ENCODE results near the gene ADAM10.

DNA sequence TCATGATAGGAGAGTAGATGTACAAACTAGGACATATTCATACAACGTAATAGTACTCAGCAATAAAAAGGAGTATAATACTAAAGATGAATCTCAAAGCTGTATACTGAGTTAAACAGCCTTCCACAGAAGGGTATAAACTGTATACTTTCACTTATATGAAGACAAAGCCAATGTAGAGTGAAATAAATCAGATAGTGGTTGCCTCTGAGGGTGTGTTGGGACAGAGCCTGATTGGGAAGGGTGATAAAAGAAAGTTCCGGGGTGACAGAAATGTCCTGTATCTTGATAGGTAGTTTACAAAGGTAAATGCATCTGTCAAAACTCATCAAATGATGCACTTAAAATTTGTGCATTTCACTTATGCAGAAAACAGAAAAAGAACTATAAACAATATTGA lies 122.5 kb downstream of the ADAM10 start:
- TF ChIP-seq POLR2A (IDR thresholded peaks at IDR 0.05) (no peak), POLR2AphosphoS5 (IDR thresholded peaks at IDR 0.05) (no peak)
